Measurements from ENCODE around the gene CD300LG.

The CD300LG gene

GRCh38 chr17:43817826-43818225 is 29.1 kb upstream of the CD300LG start:
- Histone ChIP-seq H3K79me2 (ENCODE audit: control insufficient read depth, low read length) (no peaks in the 10 kb centered on the region), H3K27me3 (ENCODE audit: control insufficient read depth, low read length) (peaks cover 2% of the 10 kb centered on the region; the same call in 1 of the 2 replicates), H3K4me3 (ENCODE audit: low read length) (no peak overlapping the region), H3K4me1 (ENCODE audit: control insufficient read depth, low read length) (no peaks in the 10 kb centered on the region), H3K36me3 (ENCODE audit: control insufficient read depth, low read length) (no peaks in the 10 kb centered on the region), H3K27ac (ENCODE audit: low read depth, low read length) (no peak overlapping the region), H3K4me2 (ENCODE audit: low read length) (no peak overlapping the region), H3K9me2 (replicated peaks; ENCODE audit: control insufficient read depth, low read length) (no peaks in the 10 kb centered on the region), H3K9me3 (ENCODE audit: control insufficient read depth, insufficient read depth, low read length) (no peaks in the 10 kb centered on the region), H4K20me1 (ENCODE audit: control insufficient read depth, insufficient read depth, low read depth, low read length) (no peaks in the 10 kb centered on the region), H3F3A (ENCODE audit: control insufficient read depth, insufficient read depth) (no peaks in the 10 kb centered on the region)
- no peak for TF ChIP-seq EZH2phosphoT487 (IDR thresholded peaks at IDR 0.05; ENCODE audit: borderline replicate concordance, low read length)
- TF ChIP-seq CTCF (IDR thresholded peaks at IDR 0.05; ENCODE audit: low read depth, low read length, poor library complexity, severe bottlenecking) = no peak

- no peaks in the 10 kb centered on the region for H3K79me2 ChIP-seq (ENCODE audit: control insufficient read depth, low read length)
- H3K27me3 ChIP-seq (ENCODE audit: control insufficient read depth, low read length) = peaks cover 3% of the 10 kb centered on the region; the same call in 1 of the 2 replicates
- no peaks in the 10 kb centered on the region for H3K4me1 ChIP-seq (ENCODE audit: control insufficient read depth, low read length)
- TF ChIP-seq CTCF (IDR thresholded peaks at IDR 0.05; ENCODE audit: low read depth, low read length, poor library complexity, severe bottlenecking) = no peak
- TF ChIP-seq EZH2phosphoT487 (IDR thresholded peaks at IDR 0.05; ENCODE audit: borderline replicate concordance, low read length) = no peak
- H3K27ac ChIP-seq (ENCODE audit: low read depth, low read length) = no peak overlapping the region
- no peaks in the 10 kb centered on the region for H3K36me3 ChIP-seq (ENCODE audit: control insufficient read depth, low read length)
- no peaks in the 10 kb centered on the region for H3F3A ChIP-seq (ENCODE audit: control insufficient read depth, insufficient read depth)
- no peaks in the 10 kb centered on the region for H3K9me2 ChIP-seq (replicated peaks; ENCODE audit: control insufficient read depth, low read length)
- H3K9me3 ChIP-seq (ENCODE audit: control insufficient read depth, insufficient read depth, low read length) = no peaks in the 10 kb centered on the region
- no peak overlapping the region for H3K4me2 ChIP-seq (ENCODE audit: low read length)
- H3K4me3 ChIP-seq (ENCODE audit: low read length) = no peak overlapping the region
- no peaks in the 10 kb centered on the region for H4K20me1 ChIP-seq (ENCODE audit: control insufficient read depth, insufficient read depth, low read depth, low read length)
Measured at GRCh38 chr17:43818966-43819365, 28.0 kb upstream of the CD300LG start.

- Histone ChIP-seq H4K20me1 (ENCODE audit: control insufficient read depth, insufficient read depth, low read depth, low read length) (no peaks in the 10 kb centered on the region), H3K4me3 (ENCODE audit: low read length) (no peak overlapping the region), H3K9me2 (replicated peaks; ENCODE audit: control insufficient read depth, low read length) (no peaks in the 10 kb centered on the region), H3K36me3 (ENCODE audit: control insufficient read depth, low read length) (no peaks in the 10 kb centered on the region), H3K4me2 (ENCODE audit: low read length) (no peak overlapping the region), H3K27me3 (ENCODE audit: control insufficient read depth, low read length) (peaks cover 3% of the 10 kb centered on the region; the same call in 1 of the 2 replicates), H3K9me3 (ENCODE audit: control insufficient read depth, insufficient read depth, low read length) (no peaks in the 10 kb centered on the region), H3K27ac (ENCODE audit: low read depth, low read length) (no peak overlapping the region), H3K4me1 (ENCODE audit: control insufficient read depth, low read length) (no peaks in the 10 kb centered on the region), H3K79me2 (ENCODE audit: control insufficient read depth, low read length) (no peaks in the 10 kb centered on the region), H3F3A (ENCODE audit: control insufficient read depth, insufficient read depth) (no peaks in the 10 kb centered on the region)
- TF ChIP-seq EZH2phosphoT487 (IDR thresholded peaks at IDR 0.05; ENCODE audit: borderline replicate concordance, low read length) = no peak
- TF ChIP-seq CTCF (IDR thresholded peaks at IDR 0.05; ENCODE audit: low read depth, low read length, poor library complexity, severe bottlenecking) = no peak
Measured at GRCh38 chr17:43820759-43821158, 26.2 kb upstream of the CD300LG start.

Data from DOHH2 (cell line).